ENCODE results near the gene DIO3. TPM values are rescaled to one million over a fixed set of nuclear protein-coding genes. Genes with fewer than 3 reads are reported as not detected.

DIO3 gene
- total RNA-seq, 1 experiment from 2014 or later: 0.03 TPM

DNA sequence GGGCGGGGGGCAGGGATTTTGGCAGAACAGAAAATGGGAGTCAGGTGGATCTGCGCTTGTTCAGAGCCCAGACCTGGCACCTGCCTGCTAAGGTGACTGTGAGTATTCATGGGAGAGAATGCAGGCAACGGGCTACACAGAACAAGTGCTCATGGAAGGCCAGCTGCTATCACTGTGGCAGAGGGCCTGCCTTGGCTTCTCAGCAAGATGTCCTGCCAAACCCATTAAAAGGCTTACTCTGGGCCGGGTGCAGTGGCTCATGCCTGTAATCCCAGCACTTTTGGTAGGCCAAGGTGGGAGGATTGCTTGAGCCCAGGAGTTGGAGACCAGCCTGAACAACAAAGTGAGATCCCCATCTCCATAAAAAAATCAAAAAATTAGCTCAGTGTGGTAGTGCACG lies 21.0 kb downstream of the DIO3 start:
- DNase-seq (ENCODE audit: low spot score): no peak

- no peak for DNase-seq (ENCODE audit: low spot score)
These were observed 21.9 kb downstream of the DIO3 start for GRCh38 chr14:101583006-101583714.

- no peak for DNase-seq (ENCODE audit: low spot score)
These were observed 22.4 kb downstream of the DIO3 start for GRCh38 chr14:101583715-101584054.

DNA sequence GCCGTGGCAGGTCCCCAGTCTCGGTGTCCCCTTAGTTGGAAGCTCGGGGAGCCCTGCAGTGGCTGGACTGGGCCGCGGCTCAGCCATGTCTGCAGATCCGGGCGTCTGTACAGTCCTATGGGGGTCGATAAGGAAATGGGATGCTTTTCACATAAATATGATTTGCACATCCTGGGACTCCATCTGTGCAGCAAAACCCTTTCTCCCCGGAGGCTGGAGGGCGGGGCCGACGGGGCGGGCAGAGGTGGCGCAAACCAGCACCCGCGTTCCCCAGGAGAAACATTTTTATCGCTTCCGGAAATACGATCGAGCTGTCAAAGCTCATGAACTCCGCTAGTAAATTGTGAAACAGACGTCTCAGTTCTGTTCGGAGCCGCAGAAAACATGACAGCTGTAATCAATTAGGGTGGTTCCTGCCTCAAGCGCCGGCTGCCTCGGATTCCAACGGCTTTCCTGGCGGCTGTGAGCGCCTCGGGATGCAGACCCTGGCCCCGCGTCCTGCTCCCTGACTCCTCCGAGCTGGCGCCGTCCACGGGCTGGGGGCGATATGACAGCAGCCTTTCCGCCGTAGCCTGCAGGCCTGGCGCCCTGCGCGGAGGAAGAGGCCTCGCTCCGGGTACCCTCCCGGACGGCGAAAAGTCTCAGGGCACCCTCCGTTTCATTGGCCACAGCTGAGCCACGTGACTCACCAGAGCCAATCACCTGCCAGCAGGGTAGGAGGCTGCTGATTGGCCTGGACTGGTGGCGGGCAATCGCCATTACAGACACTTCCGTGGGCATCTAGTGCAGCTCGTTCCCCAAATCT lies 23.0 kb downstream of the DIO3 start:
- DNase-seq (ENCODE audit: low spot score): no peak

DNA sequence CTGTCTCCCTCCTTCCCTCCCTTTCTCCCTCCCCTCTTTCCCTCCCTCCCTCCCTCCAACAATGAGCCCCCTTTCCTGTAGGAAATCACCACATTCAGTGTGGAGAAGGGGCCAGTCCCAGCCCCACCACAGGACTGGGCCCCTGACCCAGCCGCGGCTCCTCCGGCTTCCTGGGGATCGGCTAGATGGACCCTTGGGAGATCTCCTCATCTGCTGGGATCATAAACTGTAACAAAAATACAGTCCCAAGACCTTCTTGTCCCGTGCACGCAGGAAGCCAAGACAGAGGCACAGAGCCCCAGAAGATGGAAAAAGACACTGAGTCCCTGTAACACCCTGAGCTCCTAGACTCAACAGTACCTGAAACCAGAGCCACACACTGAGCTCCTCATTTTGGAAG lies 23.9 kb downstream of the DIO3 start:
- DNase-seq (ENCODE audit: low spot score): no peak

- DNase-seq (ENCODE audit: low spot score): no peak
These were observed 25.5 kb downstream of the DIO3 start for GRCh38 chr14:101586531-101587430.

DNA sequence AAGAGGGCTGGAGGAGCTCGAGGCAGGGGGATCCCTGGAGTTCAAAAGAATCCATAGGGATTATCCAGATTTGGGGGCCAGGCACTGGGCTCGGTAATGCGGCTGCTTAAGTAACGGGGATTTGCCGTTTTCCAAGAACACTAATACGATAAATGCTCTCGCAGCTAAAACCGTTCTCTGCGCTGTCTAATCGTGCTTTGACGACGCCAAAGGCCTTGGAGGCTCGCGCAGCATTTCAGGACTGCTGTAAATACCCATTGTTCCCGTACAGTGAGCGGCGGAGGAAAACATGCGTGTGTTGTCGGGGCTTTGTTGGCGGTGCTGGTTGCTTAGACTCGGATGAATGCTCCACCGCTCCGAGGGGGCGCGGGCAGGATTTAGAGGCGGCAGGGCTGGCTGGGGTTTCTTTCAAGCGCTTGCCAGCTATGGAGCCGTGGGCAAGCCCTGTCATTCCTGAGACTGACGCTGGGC lies 26.2 kb downstream of the DIO3 start:
- DNase-seq (ENCODE audit: low spot score): no peak

- no peak for DNase-seq (ENCODE audit: low spot score)
These were observed 27.1 kb downstream of the DIO3 start for GRCh38 chr14:101588286-101588975.

- DNase-seq (ENCODE audit: low spot score): no peak
These were observed 27.7 kb downstream of the DIO3 start for GRCh38 chr14:101588990-101589389.

GRCh38 chr14:101589486-101590015 lies 28.3 kb downstream of the DIO3 start:
- DNase-seq (ENCODE audit: low spot score): no peak

DNA sequence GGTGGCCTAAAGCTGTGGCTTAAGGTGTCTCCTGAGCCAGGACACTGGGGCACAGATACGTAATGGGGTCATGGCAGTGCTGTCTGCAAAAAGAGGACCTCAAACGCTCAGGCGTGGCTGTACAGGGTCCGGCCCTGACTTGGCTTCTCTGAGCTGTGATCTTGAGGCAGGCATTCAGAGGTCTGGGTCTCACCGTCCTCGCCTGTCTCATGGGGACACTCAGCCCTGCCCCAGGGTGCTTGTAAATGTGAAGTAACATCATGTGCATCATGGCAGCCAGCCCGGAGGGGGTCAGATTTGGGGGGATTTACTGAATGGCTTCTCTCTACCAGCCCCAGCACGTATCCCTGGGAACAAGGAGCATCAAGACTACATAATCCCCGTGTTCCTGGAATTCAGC lies 28.8 kb downstream of the DIO3 start:
- no peak for DNase-seq (ENCODE audit: low spot score)

DNA sequence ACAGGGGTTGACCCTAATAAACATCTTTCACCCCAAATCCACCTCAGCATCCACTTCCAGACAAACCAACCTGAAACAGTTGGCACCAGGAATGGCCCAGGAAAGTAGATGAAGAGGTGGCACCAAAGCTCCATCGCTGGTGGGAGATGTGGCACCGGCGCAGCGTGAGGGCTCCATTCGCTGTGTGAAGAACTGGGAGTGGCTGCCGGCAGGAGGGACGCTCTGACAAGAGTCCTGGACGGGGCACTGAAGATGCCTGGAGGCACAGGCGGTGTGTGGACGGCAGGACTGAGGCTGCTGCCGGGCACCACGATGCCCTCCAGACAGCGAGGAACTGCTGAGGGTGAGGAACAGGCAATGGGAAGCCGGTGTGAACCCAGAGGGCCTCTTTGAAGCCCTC lies 29.3 kb downstream of the DIO3 start:
- DNase-seq (ENCODE audit: low spot score): no peak

DNA sequence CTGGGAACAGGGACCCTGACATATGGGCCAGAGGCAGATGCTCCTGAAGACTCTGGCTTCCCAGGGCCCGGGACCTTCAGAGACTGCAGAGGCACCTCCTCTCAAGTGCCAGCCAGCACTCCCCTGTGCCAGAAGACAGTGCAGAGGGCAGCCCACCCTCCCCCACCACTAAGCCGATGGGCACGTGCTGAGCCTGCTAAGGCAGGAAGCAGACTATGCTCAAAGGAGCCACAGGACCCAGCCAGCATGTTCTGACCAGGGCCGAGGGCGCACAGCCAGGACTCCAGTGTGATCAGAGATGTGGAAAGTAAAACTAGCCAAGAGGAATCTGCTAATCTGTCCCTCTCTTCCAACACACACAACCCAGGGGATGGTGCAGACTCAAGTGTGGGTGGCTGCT lies 29.8 kb downstream of the DIO3 start:
- DNase-seq (ENCODE audit: low spot score): no peak

GRCh38 chr14:101591582-101591981 lies 30.3 kb downstream of the DIO3 start:
- no peak for DNase-seq (ENCODE audit: low spot score)

DNA sequence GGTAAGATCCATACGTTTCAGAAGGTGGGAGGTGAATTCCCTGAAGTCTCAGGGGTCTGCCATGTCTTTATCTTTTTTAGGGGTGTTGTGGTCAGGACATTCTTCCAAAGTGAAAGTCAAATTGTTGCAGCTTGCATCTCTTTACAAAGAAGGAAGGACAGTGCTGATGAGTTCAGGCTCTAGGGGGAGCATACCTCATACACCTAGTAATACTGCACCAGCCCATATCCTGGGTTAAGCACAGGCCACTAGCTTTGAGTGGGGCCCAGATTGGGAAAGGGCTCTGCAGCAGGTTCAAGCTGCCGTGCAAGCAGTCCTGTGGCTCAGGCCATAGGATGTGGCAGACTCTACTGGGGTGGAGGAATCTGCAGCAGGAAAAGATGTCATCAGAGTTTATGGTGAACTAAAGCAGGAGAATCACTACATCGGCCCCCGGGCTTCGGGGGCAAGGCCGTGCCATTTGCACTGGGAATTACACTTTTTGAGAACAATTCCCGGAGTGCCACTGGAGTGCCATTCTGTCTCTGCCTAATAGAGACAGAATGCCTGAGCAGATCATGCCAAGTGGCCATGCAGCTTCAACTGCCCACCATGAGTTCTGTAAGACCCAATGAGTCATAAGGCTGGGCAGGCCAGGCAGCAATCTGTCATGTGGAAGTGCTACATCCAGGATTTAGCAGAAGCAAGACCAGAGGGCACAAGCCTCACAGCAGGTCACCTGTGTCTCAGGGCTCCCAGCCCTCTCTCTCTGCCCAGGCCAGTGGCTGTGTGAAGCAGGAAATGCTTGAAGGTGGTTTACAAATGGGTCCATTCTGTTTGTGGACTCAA lies 32.3 kb downstream of the DIO3 start:
- no peak for DNase-seq (ENCODE audit: low spot score)

GRCh38 chr14:101594511-101595148 lies 33.3 kb downstream of the DIO3 start:
- no peak for DNase-seq (ENCODE audit: low spot score)

DNA sequence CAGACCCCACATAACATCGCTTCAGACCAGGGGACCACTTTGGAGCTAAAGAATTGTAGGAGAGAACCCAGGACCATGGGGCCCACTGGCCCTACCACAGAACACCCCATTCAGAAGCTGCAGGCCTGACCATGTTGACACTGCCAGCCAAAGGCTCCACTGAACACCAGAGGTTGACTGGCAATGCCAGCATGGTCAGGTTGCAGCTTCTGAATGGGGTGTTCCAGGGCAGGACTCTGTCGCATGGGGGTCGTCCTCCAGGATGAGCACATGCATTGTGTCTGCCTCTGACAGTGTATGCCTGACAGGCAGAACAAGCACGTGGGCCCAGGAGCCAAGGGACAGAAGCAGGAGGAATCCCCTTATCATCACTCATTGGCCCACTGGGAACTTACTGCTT lies 34.1 kb downstream of the DIO3 start:
- DNase-seq (ENCODE audit: low spot score): no peak

GRCh38 chr14:101595887-101596721 lies 34.8 kb downstream of the DIO3 start:
- no peak for DNase-seq (ENCODE audit: low spot score)

DNA sequence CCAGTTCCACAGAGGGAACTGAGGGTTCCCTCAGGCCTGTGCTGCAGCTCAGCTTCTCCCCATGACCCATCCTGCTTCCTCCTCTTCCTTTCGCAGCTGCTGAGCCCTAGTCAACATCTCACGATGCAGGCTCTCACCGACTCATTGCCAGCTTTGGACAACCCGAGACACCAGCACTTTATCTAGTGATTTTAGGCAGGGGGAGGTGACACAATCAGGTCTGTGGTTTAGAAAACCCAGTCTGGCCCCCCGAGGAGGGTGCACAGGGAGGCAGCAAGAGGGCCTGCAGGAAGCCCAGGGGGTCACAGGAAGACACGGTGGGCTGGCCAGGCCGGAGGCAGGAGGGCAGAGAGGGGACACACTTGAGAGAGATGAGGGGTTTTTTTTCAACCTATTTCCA lies 35.4 kb downstream of the DIO3 start:
- DNase-seq (ENCODE audit: low spot score): no peak

Data from HT-29 (cell line).